Measurements from ENCODE around the gene EME1.

- TF ChIP-seq CTCF (IDR thresholded peaks at IDR 0.05; ENCODE audit: poor library complexity, severe bottlenecking) (no peak), SMC3 (conservative IDR thresholded peaks at IDR 0.05; ENCODE audit: poor library complexity) (no peak)
These were observed 52.1 kb downstream of the EME1 start for GRCh38 chr17:50424996-50425681.

Data from neural cell (in vitro differentiated cells).